Neural cell (in vitro differentiated cells): ENCODE results near the gene DNAJC11.

Source experiments
- EP300 ChIP-seq: fragments of 450-650 bp; conservative IDR thresholded peaks from 2 replicates; pipeline ENCODE4 v1.6.1; 2014; ENCODE audit warnings: antibody characterized with exemption, mild to moderate bottlenecking, moderate library complexity; ENCODE audit not compliant: poor library complexity, severe bottlenecking
- EZH2 ChIP-seq: fragments of 200-600, 300-800 bp; shearing (Covaris generic), sonication (generic); IDR thresholded peaks from 2 replicates; pipeline ENCODE4 v1.6.1; 2014; ENCODE audit warnings: antibody characterized with exemption, low read length, borderline replicate concordance, mild to moderate bottlenecking; ENCODE audit not compliant: insufficient read depth, poor library complexity, severe bottlenecking
- POLR2AphosphoS5 ChIP-seq: IDR thresholded peaks from 2 replicates; pipeline ENCODE4 v1.6.1; 2012
- RAD21 ChIP-seq: fragments of 450-650 bp; conservative IDR thresholded peaks from 2 replicates; pipeline ENCODE4 v1.6.1; 2014; ENCODE audit warnings: antibody characterized with exemption, mild to moderate bottlenecking, moderate library complexity
- SMC3 ChIP-seq: fragments of 450-650 bp; conservative IDR thresholded peaks from 2 replicates; pipeline ENCODE4 v1.6.1; 2014; ENCODE audit warnings: antibody characterized with exemption, mild to moderate bottlenecking, moderate library complexity; ENCODE audit not compliant: poor library complexity
- TF ChIP-seq, protein P1 (sequence below): fragments of 450-650 bp; IDR thresholded peaks from 2 replicates; pipeline ENCODE4 v1.5.1; 2014; ENCODE audit warnings: antibody characterized with exemption, mild to moderate bottlenecking, moderate library complexity; ENCODE audit not compliant: poor library complexity, severe bottlenecking

- TF ChIP-seq, protein P1, sequence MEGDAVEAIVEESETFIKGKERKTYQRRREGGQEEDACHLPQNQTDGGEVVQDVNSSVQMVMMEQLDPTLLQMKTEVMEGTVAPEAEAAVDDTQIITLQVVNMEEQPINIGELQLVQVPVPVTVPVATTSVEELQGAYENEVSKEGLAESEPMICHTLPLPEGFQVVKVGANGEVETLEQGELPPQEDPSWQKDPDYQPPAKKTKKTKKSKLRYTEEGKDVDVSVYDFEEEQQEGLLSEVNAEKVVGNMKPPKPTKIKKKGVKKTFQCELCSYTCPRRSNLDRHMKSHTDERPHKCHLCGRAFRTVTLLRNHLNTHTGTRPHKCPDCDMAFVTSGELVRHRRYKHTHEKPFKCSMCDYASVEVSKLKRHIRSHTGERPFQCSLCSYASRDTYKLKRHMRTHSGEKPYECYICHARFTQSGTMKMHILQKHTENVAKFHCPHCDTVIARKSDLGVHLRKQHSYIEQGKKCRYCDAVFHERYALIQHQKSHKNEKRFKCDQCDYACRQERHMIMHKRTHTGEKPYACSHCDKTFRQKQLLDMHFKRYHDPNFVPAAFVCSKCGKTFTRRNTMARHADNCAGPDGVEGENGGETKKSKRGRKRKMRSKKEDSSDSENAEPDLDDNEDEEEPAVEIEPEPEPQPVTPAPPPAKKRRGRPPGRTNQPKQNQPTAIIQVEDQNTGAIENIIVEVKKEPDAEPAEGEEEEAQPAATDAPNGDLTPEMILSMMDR = no peak
- TF ChIP-seq POLR2AphosphoS5 (no peak), EZH2 (no peak), EP300 (no peak), SMC3 (no peak), RAD21 (no peak)
These were observed 71.6 kb downstream of the DNAJC11 start for GRCh38 chr1:6630027-6630426.
